Fibroblast of peridontal ligament (primary cell): ENCODE measurements around the gene OPRM1.
A peak's percentile ranks its signal among the peaks of the same experiment; 100 is the strongest.
"Not testable (repeated sequence)": the region's sequence is repeated elsewhere in the genome, so short reads cannot be mapped to it uniquely, and the experiment has no call there.

Source experiments
- DNase-seq: peaks from one replicate; pipeline ENCODE4 v3.0.0-alpha.2; 2010; ENCODE audit errors: extremely low read depth

Gene OPRM1

GRCh38 chr6:154140743-154141142 is 101.7 kb downstream of the OPRM1 start:
- no peak for DNase-seq

- DNase-seq = no peak
Observed at GRCh38 chr6:154143753-154144152, 104.7 kb downstream of the OPRM1 start.

DNA sequence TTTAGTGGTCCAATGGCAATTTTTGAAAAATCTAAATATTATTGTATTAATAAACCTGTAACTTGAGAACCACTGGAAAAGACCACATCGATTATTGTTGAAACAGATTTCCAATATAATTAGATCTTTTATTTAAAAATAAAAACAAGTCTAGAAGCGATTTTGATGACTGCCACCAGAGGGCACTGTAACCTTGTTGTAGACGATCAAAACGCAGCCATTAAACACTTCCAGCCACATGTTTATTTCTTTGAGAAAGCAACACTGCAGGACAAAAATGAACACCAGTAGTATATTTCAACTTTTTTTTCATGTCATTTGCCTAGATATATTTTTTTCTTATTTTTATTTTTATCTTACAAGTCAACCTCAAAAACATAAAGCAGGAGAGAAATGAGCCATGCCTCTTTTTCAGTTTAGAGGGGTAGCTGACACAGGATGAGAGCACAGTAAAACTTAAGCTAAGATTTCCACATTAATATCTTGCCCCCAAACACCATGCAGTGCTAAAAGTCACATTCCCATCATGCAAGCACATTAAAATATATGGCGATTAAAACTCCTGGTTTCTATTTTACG is 115.4 kb downstream of the OPRM1 start:
- peak; percentile 93 for DNase-seq

- peak; percentile 71 for DNase-seq
Observed at GRCh38 chr6:154156135-154156896, 117.3 kb downstream of the OPRM1 start.

- no peak for DNase-seq
Observed at GRCh38 chr6:154157082-154157481, 118.0 kb downstream of the OPRM1 start.

DNA sequence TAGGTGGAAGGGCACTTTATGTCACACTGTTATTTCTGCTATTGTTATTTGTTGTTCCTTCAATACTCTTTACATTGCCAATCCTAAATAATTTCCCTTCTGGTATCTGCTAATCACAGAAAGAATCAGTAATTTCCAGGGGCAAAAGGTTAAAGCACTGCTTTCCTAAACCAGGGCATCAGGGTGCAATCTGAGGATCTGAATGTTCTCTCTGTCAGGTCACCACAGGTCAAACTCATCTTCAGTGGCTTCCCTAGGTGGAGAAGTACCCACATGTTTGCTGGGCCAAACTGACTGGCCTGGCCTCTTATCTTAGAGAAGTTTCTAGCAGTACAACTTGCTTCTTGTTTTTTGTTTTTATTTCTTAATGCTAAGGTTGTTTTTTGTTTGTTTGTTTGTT is 118.7 kb downstream of the OPRM1 start:
- DNase-seq = no peak

- DNase-seq = no peak
Observed at GRCh38 chr6:154159126-154159525, 120.1 kb downstream of the OPRM1 start.

DNA sequence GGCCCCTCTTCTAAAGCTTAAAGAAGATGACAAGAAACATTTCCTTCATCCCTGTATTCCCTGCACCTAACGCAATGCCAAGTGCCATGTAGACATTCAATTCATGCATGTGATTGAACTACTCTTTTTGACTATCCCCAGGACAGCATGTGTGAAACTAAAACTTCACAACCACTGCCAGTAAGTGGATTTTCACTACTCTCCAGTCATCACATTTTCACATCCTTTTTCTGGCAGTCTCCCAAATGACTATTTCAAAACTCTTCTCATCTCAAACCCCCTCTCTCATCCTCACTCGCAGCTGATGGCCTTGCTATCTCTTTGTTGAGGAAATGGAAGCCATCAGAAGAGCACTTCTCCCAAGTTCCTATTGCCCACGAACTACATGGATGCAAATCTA is 122.6 kb downstream of the OPRM1 start:
- no peak for DNase-seq

DNA sequence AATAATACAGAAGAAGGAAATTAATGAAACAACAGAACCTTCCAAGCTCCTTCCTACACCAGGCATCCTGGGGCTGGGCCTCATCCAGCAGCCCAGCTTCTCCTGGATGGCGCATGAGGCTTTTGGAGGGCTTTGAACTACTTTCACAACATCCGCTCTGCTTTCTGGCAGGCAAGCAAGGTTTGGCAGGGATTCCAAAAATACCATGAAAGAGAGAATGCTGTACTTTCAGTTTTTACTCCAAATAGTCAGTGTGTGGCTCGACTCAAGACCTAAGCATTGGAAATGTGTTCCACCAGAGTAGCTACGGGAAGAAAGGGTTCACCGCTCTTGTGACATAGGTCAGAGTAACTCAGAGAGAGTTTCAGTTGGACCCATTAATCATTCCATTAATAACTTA is 125.4 kb downstream of the OPRM1 start:
- DNase-seq = peak; percentile 84

GRCh38 chr6:154165478-154165877 is 126.4 kb downstream of the OPRM1 start:
- no peak for DNase-seq

- DNase-seq = no peak
Observed at GRCh38 chr6:154166140-154166539, 127.1 kb downstream of the OPRM1 start.

DNA sequence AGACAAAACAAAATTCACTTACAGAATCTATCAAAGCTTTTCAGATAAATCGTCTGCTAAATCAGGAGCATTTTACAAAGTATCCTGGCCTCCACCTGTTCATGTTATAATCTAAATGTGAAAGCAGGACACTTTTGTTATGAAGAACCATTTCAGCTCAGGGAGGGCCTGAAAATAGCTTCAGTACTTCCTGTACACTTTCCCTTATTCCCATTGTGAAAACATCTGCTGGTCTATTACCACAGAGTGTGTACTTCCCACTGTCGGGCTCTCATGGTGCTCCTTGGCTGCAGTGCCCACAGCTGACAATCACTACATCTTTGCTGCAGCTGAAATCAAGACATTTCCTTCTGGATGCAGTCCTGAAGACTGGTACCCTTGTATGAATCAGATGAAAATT is 128.1 kb downstream of the OPRM1 start:
- no peak for DNase-seq

GRCh38 chr6:154169193-154169847 is 130.3 kb downstream of the OPRM1 start:
- peak; percentile 45 for DNase-seq

- no peak for DNase-seq
Observed at GRCh38 chr6:154170106-154170505, 131.1 kb downstream of the OPRM1 start.

- DNase-seq = not testable (repeated sequence)
Observed at GRCh38 chr6:154172393-154172792, 133.4 kb downstream of the OPRM1 start.

DNA sequence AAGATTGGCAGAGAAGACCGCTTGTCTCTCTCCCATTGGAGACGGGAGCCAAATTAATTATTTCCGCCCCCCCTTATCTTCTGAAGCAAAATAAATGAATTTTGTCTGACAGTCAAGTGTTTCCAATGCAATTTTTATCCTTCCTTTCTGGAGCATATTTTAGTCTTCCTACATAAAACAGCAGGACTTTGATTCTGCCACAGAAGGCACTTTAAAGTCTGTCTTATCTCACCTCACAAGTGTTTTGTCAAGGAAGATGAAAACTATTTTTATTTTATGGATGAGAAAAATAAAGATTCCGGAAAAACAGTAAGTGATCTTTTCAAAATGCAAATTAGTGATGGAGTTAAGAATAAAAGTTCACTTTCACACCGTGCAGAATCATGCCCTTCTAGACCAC is 140.4 kb downstream of the OPRM1 start:
- DNase-seq = no peak

DNA sequence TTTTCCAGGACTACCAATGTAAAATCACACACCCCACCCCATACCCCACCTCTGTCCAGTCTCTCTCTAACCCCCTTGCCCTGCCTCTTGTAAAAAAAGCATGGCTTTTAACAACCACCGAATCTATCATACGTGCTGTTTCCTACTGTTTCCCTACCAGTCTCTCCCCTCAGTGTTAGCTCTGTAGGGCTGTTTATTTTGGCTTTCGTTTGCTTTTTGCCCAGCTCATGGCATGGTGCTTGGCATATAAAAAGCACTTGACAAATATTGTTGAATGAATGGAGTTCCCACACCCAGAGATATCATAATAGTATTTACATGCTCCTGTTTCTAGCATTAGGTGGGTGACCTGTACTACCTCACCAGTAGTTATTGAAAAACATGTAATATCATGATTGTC is 148.2 kb downstream of the OPRM1 start:
- DNase-seq = no peak

GRCh38 chr6:154187714-154188113 is 148.7 kb downstream of the OPRM1 start:
- no peak for DNase-seq

GRCh38 chr6:154196333-154196885 is 157.4 kb downstream of the OPRM1 start:
- DNase-seq = no peak

DNA sequence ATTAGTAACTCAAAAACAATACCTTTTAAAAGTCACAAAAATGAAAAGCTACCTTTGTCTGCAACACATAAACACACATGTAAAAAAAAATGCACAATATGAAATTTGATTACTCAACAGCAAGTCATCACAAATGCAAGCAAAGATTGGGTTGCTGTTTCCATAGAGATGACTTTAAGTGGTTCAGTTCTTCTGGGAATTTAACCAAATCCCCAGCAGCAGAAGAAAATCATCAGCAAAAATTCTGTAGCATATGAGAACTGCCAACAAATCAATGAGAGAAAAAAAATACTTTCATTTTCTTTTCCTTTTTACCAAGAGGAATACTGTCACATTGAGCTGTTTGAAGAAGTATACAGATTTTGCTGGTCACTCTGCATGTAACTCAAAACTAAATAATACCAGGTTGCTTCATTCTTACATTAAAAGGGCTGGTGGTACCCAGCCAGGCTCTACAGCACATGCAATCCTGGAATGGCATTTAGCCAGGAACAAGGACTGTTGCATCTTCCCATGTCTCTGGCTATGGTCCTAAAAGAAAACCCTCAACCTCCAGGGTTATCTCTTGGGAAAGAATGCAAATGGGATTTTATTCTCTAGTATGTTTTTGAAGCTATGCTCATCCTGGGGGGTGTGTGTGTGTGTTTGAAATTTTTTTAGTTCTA is 158.3 kb downstream of the OPRM1 start:
- peak; percentile 97 for DNase-seq

GRCh38 chr6:154201688-154202087 is 162.6 kb downstream of the OPRM1 start:
- DNase-seq = not testable (repeated sequence)

DNA sequence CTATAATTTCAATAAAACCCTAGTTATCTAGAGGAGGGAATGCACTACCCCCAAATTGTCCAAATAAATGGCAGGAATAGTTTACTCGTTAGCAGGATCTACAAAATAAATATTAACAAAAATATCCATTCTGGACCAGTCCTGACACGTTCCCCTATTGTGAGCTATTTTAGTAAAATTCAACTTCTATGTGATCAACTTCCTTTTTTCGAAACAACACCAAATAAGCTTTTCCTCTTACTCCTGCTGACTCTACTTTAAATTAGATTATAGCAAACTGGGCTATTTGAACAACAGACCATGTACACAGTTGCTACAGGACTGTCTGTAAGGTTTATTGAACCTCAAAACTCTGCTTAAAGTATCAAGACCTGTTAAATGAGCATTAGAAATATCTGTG is 163.3 kb downstream of the OPRM1 start:
- DNase-seq = no peak
